Pancreas (tissue), 8 donors: ENCODE measurements around the gene ADAM33. TPM values are rescaled to one million over a fixed set of nuclear protein-coding genes. Genes with fewer than 3 reads are reported as not detected.

ENCODE experiments used
- polyA plus RNA-seq, 2 donors: library from polyadenylated mRNA; stranded (reverse); fragments of 200-250 nt; gene quantifications; one replicate each; pipeline ENCODE4 v1.2.3, GENCODE V29; 2013
- total RNA-seq, 6 donors: library from RNA; stranded (reverse); fragmentation: NEBNext Ultra II Directional in 4 of 6; extraction: Animal tissue kit (Norgen Biotek cat#: 25700) in 4 of 6; gene quantifications; one replicate each; pipeline versions ENCODE4 v1.2.1 to v1.2.4, GENCODE V29; 2021 to 2023
- donor health status: healthy with polysubstance abuse.
- donor health status: DM: no; HTN: no; CAD: no; lungs with moderate emphysema.
- donor health status: DM: no; HTN: no; CAD: no.
- donor health status: Bipolar disorder and iron deficiency.
- donor health status: DM: yes; HTN: yes; CAD: no.
- donor health status: DM: no; HTN: no; CAD: no.
- donor health status: DM: no; HTN: no; CAD: no.
- donor health status: DM: yes; HTN: yes; CAD: no.

The ADAM33 gene
- total and polyA plus RNA-seq, 8 donors = 0.67 to 20.9 (median 3.1) TPM

Other genes starting within 250 kb of the ADAM33 start
- gene ATRN, start 211.0 kb downstream of the ADAM33 start, total RNA-seq = 10 to 100 TPM; 17.5 to 30.4 (median 25.0) TPM
- gene ATRN, start 211.0 kb downstream of the ADAM33 start, polyA plus RNA-seq = 1 to 10 TPM; 3.6 to 7.7 TPM
- not detected for gene GFRA4, start 18.6 kb downstream of the ADAM33 start, total RNA-seq
- not detected for gene GFRA4, start 18.6 kb downstream of the ADAM33 start, polyA plus RNA-seq
- 1 to 10 TPM in 3 of 6 donors, under 1 TPM in 3; 0.09 to 3.7 (median 1.6) TPM for gene SIGLEC1, start 30.6 kb upstream of the ADAM33 start, total RNA-seq
- 1 to 10 TPM; 1.0 to 2.5 TPM for gene SIGLEC1, start 30.6 kb upstream of the ADAM33 start, polyA plus RNA-seq
- 1 to 10 TPM in 5 of 6 donors, under 1 TPM in 1; 0.55 to 3.1 (median 1.3) TPM for gene HSPA12B, start 50.7 kb upstream of the ADAM33 start, total RNA-seq
- 1 to 10 TPM; 4.0 to 6.0 TPM for gene HSPA12B, start 50.7 kb upstream of the ADAM33 start, polyA plus RNA-seq
- 10 to 100 TPM in 3 of 6 donors, 1 to 10 TPM in 3; 5.0 to 13.0 (median 10.0) TPM for gene ADISSP, start 85.7 kb upstream of the ADAM33 start, total RNA-seq
- 10 to 100 TPM; 14.2 to 16.0 TPM for gene ADISSP, start 85.7 kb upstream of the ADAM33 start, polyA plus RNA-seq
- under 1 TPM; 0.20 to 0.55 (median 0.40) TPM for gene SPEF1, start 99.4 kb upstream of the ADAM33 start, total RNA-seq
- 1 to 10 TPM; 1.7 TPM for gene SPEF1, start 99.4 kb upstream of the ADAM33 start, polyA plus RNA-seq
- 10 to 100 TPM; 30.2 to 46.5 (median 39.3) TPM for gene CENPB, start 104.7 kb upstream of the ADAM33 start, total RNA-seq
- 10 to 100 TPM; 34.0 to 44.2 TPM for gene CENPB, start 104.7 kb upstream of the ADAM33 start, polyA plus RNA-seq
- gene CDC25B, start 114.3 kb upstream of the ADAM33 start, total RNA-seq = 10 to 100 TPM in 2 of 6 donors, 1 to 10 TPM in 4; 3.7 to 13.5 (median 5.0) TPM
- 10 to 100 TPM; 24.4 to 28.8 TPM for gene CDC25B, start 114.3 kb upstream of the ADAM33 start, polyA plus RNA-seq
- gene AP5S1, start 138.5 kb upstream of the ADAM33 start, total RNA-seq = 1 to 10 TPM; 4.7 to 7.9 (median 6.8) TPM
- 1 to 10 TPM; 5.4 to 7.3 TPM for gene AP5S1, start 138.5 kb upstream of the ADAM33 start, polyA plus RNA-seq
- gene MAVS, start 164.8 kb upstream of the ADAM33 start, total RNA-seq = 10 to 100 TPM; 17.2 to 25.1 (median 21.6) TPM
- gene MAVS, start 164.8 kb upstream of the ADAM33 start, polyA plus RNA-seq = 10 to 100 TPM in 1 of 2 donors, 1 to 10 TPM in 1; 9.5 to 20.5 TPM
- gene PANK2, start 207.4 kb upstream of the ADAM33 start, total RNA-seq = 10 to 100 TPM; 10.1 to 18.0 (median 12.5) TPM
- gene PANK2, start 207.4 kb upstream of the ADAM33 start, polyA plus RNA-seq = 10 to 100 TPM; 14.6 to 23.4 TPM